Measurements from ENCODE around the gene MYO18A. TPM values are rescaled to one million over a fixed set of nuclear protein-coding genes. Genes with fewer than 3 reads are reported as not detected.

MYO18A gene
- total and polyA plus RNA-seq, 2 experiments from 2014 or later = 16.0 to 30.5 TPM

GRCh38 chr17:29138184-29138955, 41.8 kb downstream of the MYO18A start:
- in situ Hi-C loops (cut with MboI) = no loop called here
- TF ChIP-seq EZH2phosphoT487 (IDR thresholded peaks at IDR 0.05; ENCODE audit: insufficient read depth, low read depth) (no peak), EZH2 (IDR thresholded peaks at IDR 0.05; ENCODE audit: insufficient read depth, poor library complexity, severe bottlenecking) (no peak)
- H3K9me2 ChIP-seq (ENCODE audit: insufficient read depth) = no peaks in the 10 kb centered on the region
- 67 to 69% methylated on average over 12 to 13 of the region's 13 CpGs for WGBS, 2 experiments (ENCODE audit: low coverage in 1 of 2, low lambda C conversion rate in 2 of 2, missing lambda C conversion rate in 2 of 2)
- peak; percentile 71 for DNase-seq
- no peaks in the 10 kb centered on the region for H3K27me3 ChIP-seq (replicated peaks; ENCODE audit: insufficient read depth)
- no peaks in the 10 kb centered on the region for H3K36me3 ChIP-seq (ENCODE audit: low read depth)
- H3K4me2 ChIP-seq (ENCODE audit: unreplicated experiment) = peak overlapping the region; percentile 54
- H3K79me2 ChIP-seq (ENCODE audit: insufficient read depth) = peaks cover 58% of the 10 kb centered on the region
- H3K4me3 ChIP-seq = no peak overlapping the region
- peaks cover 41% of the 10 kb centered on the region for H3F3A ChIP-seq (ENCODE audit: insufficient read depth)
- H3K9me3 ChIP-seq (ENCODE audit: low read depth) = no peaks in the 10 kb centered on the region
- H3K27ac ChIP-seq = peak overlapping the region; percentile 79
- no peaks in the 10 kb centered on the region for H4K20me1 ChIP-seq (ENCODE audit: insufficient read depth)
- H3K4me1 ChIP-seq (ENCODE audit: insufficient read depth) = peaks cover 62% of the 10 kb centered on the region
- H3K9ac ChIP-seq = peak overlapping the region; percentile 26; the same call in 1 of the 2 replicates
- no peak overlapping the region for H2AFZ ChIP-seq

- in situ Hi-C loops (cut with MboI) = no loop called here
These were observed 43.0 kb downstream of the MYO18A start for GRCh38 chr17:29136998-29137730.

GRCh38 chr17:29135464-29135863, 44.7 kb downstream of the MYO18A start:
- Histone ChIP-seq H3K4me1 (ENCODE audit: insufficient read depth) (peaks cover 73% of the 10 kb centered on the region), H2AFZ (no peak overlapping the region), H3K9me3 (ENCODE audit: low read depth) (no peaks in the 10 kb centered on the region), H4K20me1 (ENCODE audit: insufficient read depth) (no peaks in the 10 kb centered on the region), H3K9me2 (ENCODE audit: insufficient read depth) (no peaks in the 10 kb centered on the region), H3K27ac (no peak overlapping the region), H3F3A (ENCODE audit: insufficient read depth) (peaks cover 66% of the 10 kb centered on the region), H3K79me2 (ENCODE audit: insufficient read depth) (peaks cover 47% of the 10 kb centered on the region), H3K36me3 (ENCODE audit: low read depth) (no peaks in the 10 kb centered on the region), H3K4me3 (no peak overlapping the region), H3K4me2 (ENCODE audit: unreplicated experiment) (no peak overlapping the region), H3K27me3 (replicated peaks; ENCODE audit: insufficient read depth) (no peaks in the 10 kb centered on the region), H3K9ac (no peak overlapping the region)
- DNase-seq = no peak
- TF ChIP-seq EZH2 (IDR thresholded peaks at IDR 0.05; ENCODE audit: insufficient read depth, poor library complexity, severe bottlenecking) (no peak), EZH2phosphoT487 (IDR thresholded peaks at IDR 0.05; ENCODE audit: insufficient read depth, low read depth) (no peak)
- 58 to 59% methylated on average over 2 of the region's 2 CpGs for WGBS, 2 experiments (ENCODE audit: low coverage in 1 of 2, low lambda C conversion rate in 2 of 2, missing lambda C conversion rate in 2 of 2)
- in situ Hi-C loops (cut with MboI) = no loop called here

More at GRCh38 chr17:29136998-29137730, 43.0 kb downstream of the MYO18A start:
- H3F3A ChIP-seq (ENCODE audit: insufficient read depth) = peaks cover 52% of the 10 kb centered on the region
- H3K9me3 ChIP-seq (ENCODE audit: low read depth) = no peaks in the 10 kb centered on the region
- 0 out of 2 replicates have a peak overlapping the region, but pooled peaks have one; percentile 14 for H3K4me3 ChIP-seq
- no peaks in the 10 kb centered on the region for H3K36me3 ChIP-seq (ENCODE audit: low read depth)
- H3K4me1 ChIP-seq (ENCODE audit: insufficient read depth) = peaks cover 67% of the 10 kb centered on the region
- 29 to 30% methylated on average over 8 of the region's 8 CpGs for WGBS, 2 experiments (ENCODE audit: low coverage in 1 of 2, low lambda C conversion rate in 2 of 2, missing lambda C conversion rate in 2 of 2)
- TF ChIP-seq EZH2phosphoT487 (IDR thresholded peaks at IDR 0.05; ENCODE audit: insufficient read depth, low read depth) (no peak), EZH2 (IDR thresholded peaks at IDR 0.05; ENCODE audit: insufficient read depth, poor library complexity, severe bottlenecking) (no peak)
- H3K27me3 ChIP-seq (replicated peaks; ENCODE audit: insufficient read depth) = no peaks in the 10 kb centered on the region
- no peak overlapping the region for H2AFZ ChIP-seq
- no peaks in the 10 kb centered on the region for H3K9me2 ChIP-seq (ENCODE audit: insufficient read depth)
- H3K27ac ChIP-seq = peak overlapping the region; percentile 79
- peak overlapping the region; percentile 52; the same call in 1 of the 2 replicates for H3K9ac ChIP-seq
- peaks cover 53% of the 10 kb centered on the region for H3K79me2 ChIP-seq (ENCODE audit: insufficient read depth)
- peak overlapping the region; percentile 58 for H3K4me2 ChIP-seq (ENCODE audit: unreplicated experiment)
- DNase-seq = peak; percentile 91
- H4K20me1 ChIP-seq (ENCODE audit: insufficient read depth) = no peaks in the 10 kb centered on the region

GRCh38 chr17:29133121-29133713, 47.0 kb downstream of the MYO18A start:
- H3K27me3 ChIP-seq (replicated peaks; ENCODE audit: insufficient read depth) = no peaks in the 10 kb centered on the region
- peaks cover 51% of the 10 kb centered on the region for H3F3A ChIP-seq (ENCODE audit: insufficient read depth)
- no peaks in the 10 kb centered on the region for H4K20me1 ChIP-seq (ENCODE audit: insufficient read depth)
- no peaks in the 10 kb centered on the region for H3K9me2 ChIP-seq (ENCODE audit: insufficient read depth)
- peaks cover 52% of the 10 kb centered on the region for H3K4me1 ChIP-seq (ENCODE audit: insufficient read depth)
- H3K79me2 ChIP-seq (ENCODE audit: insufficient read depth) = peaks cover 51% of the 10 kb centered on the region
- DNase-seq = peak; percentile 91
- H3K9ac ChIP-seq = peak overlapping the region; percentile 84
- WGBS, 2 experiments (ENCODE audit: low coverage in 1 of 2, low lambda C conversion rate in 2 of 2, missing lambda C conversion rate in 2 of 2) = 9 to 11% methylated on average over 4 of the region's 4 CpGs
- H3K4me3 ChIP-seq = 0 out of 2 replicates have a peak overlapping the region, but pooled peaks have one; percentile 10
- H3K27ac ChIP-seq = peak overlapping the region; percentile 97
- no peaks in the 10 kb centered on the region for H3K36me3 ChIP-seq (ENCODE audit: low read depth)
- TF ChIP-seq EZH2 (IDR thresholded peaks at IDR 0.05; ENCODE audit: insufficient read depth, poor library complexity, severe bottlenecking) (no peak), EZH2phosphoT487 (IDR thresholded peaks at IDR 0.05; ENCODE audit: insufficient read depth, low read depth) (no peak)
- in situ Hi-C loops (cut with MboI) = no loop called here
- peak overlapping the region; percentile 68 for H3K4me2 ChIP-seq (ENCODE audit: unreplicated experiment)
- no peaks in the 10 kb centered on the region for H3K9me3 ChIP-seq (ENCODE audit: low read depth)
- H2AFZ ChIP-seq = peak overlapping the region; percentile 37; the same call in 1 of the 2 replicates
